ENCODE measurements around the gene KIF6. TPM values are rescaled to one million over a fixed set of nuclear protein-coding genes. Genes with fewer than 3 reads are reported as not detected.

Gene KIF6
- total RNA-seq, 2 donors from 2014 or later: 0.09 to 0.97 TPM

- Histone ChIP-seq H3K4me1 (replicated peaks) (no peaks in the 10 kb centered on the region), H3K4me3 (no peak overlapping the region), H3K27ac (no peak overlapping the region), H3K27me3 (replicated peaks; ENCODE audit: insufficient read depth) (no peaks in the 10 kb centered on the region), H3K36me3 (no peaks in the 10 kb centered on the region), H3K9me3 (no peaks in the 10 kb centered on the region)
- 81% methylated on average over 5 of the region's 5 CpGs for WGBS
- intact Hi-C loops (cut with DNase I): no loop called here
- TF ChIP-seq POLR2A (IDR thresholded peaks at IDR 0.05) (no peak), CTCF (IDR thresholded peaks at IDR 0.05) (no peak), POLR2AphosphoS5 (IDR thresholded peaks at IDR 0.05) (no peak)
- no peak for DNase-seq (ENCODE audit: low spot score)
Observed at GRCh38 chr6:39646751-39647420, 78.3 kb downstream of the KIF6 start.

GRCh38 chr6:39642270-39642669 lies 82.9 kb downstream of the KIF6 start:
- Histone ChIP-seq H3K36me3 (no peaks in the 10 kb centered on the region), H3K27ac (no peak overlapping the region), H3K4me1 (replicated peaks) (no peaks in the 10 kb centered on the region), H3K9me3 (no peaks in the 10 kb centered on the region), H3K4me3 (no peak overlapping the region), H3K27me3 (replicated peaks; ENCODE audit: insufficient read depth) (no peaks in the 10 kb centered on the region)
- 53% methylated on average over 2 of the region's 2 CpGs for WGBS
- DNase-seq (ENCODE audit: low spot score): no peak
- intact Hi-C loops (cut with DNase I): no loop called here
- no peak for TF ChIP-seq POLR2A (IDR thresholded peaks at IDR 0.05)
- TF ChIP-seq POLR2AphosphoS5 (IDR thresholded peaks at IDR 0.05): no peak
- TF ChIP-seq CTCF (IDR thresholded peaks at IDR 0.05): no peak

- intact Hi-C loops (cut with DNase I): no loop called here
- no peaks in the 10 kb centered on the region for H3K9me3 ChIP-seq
- no peaks in the 10 kb centered on the region for H3K36me3 ChIP-seq
- DNase-seq (ENCODE audit: low spot score): no peak
- no peak overlapping the region for H3K27ac ChIP-seq
- H3K4me1 ChIP-seq (replicated peaks): no peaks in the 10 kb centered on the region
- no peak overlapping the region for H3K4me3 ChIP-seq
- TF ChIP-seq CTCF (IDR thresholded peaks at IDR 0.05): no peak
- 96% methylated on average over 1 of the region's 1 CpG for WGBS
- H3K27me3 ChIP-seq (replicated peaks; ENCODE audit: insufficient read depth): no peaks in the 10 kb centered on the region
Observed at GRCh38 chr6:39638126-39638822, 86.9 kb downstream of the KIF6 start.

GRCh38 chr6:39634646-39635341 lies 90.4 kb downstream of the KIF6 start:
- intact Hi-C loops (cut with DNase I): no loop called here
- WGBS: 70% methylated on average over 3 of the region's 3 CpGs
- H3K4me3 ChIP-seq: no peak overlapping the region

More at GRCh38 chr6:39634646-39635341, 90.4 kb downstream of the KIF6 start:
- H3K9me3 ChIP-seq: no peaks in the 10 kb centered on the region
- no peak for DNase-seq (ENCODE audit: low spot score)
- no peak for TF ChIP-seq POLR2A (IDR thresholded peaks at IDR 0.05)
- no peak for TF ChIP-seq CTCF (IDR thresholded peaks at IDR 0.05)
- no peak for TF ChIP-seq POLR2AphosphoS5 (IDR thresholded peaks at IDR 0.05)
- no peaks in the 10 kb centered on the region for H3K4me1 ChIP-seq (replicated peaks)
- H3K27ac ChIP-seq: no peak overlapping the region
- no peaks in the 10 kb centered on the region for H3K27me3 ChIP-seq (replicated peaks; ENCODE audit: insufficient read depth)
- no peaks in the 10 kb centered on the region for H3K36me3 ChIP-seq
